Measurements from ENCODE around the gene PPM1L. TPM values are rescaled to one million over a fixed set of nuclear protein-coding genes. Genes with fewer than 3 reads are reported as not detected.

PPM1L gene
- total RNA-seq, 1 donor from 2014 or later, result 12.2 TPM

- Mint-ChIP-seq H3K4me1 (ENCODE audit: unreplicated experiment) (peaks cover 13% of the 10 kb centered on the region), H3K36me3 (ENCODE audit: low read depth, unreplicated experiment) (no peaks in the 10 kb centered on the region), H3K27me3 (ENCODE audit: unreplicated experiment) (peaks cover 1% of the 10 kb centered on the region), H3K9me3 (ENCODE audit: unreplicated experiment) (no peaks in the 10 kb centered on the region), H3K27ac (ENCODE audit: unreplicated experiment) (no peak overlapping the region), H3K4me3 (ENCODE audit: unreplicated experiment) (no peak overlapping the region)
- no peak for DNase-seq (ENCODE audit: low spot score)
- no peak for TF ChIP-seq CTCF (IDR thresholded peaks at IDR 0.05; ENCODE audit: unreplicated experiment)
These were observed 175.4 kb downstream of the PPM1L start for GRCh38 chr3:160931474-160931873.

- Mint-ChIP-seq H3K27me3 (ENCODE audit: unreplicated experiment) (no peaks in the 10 kb centered on the region), H3K4me3 (ENCODE audit: unreplicated experiment) (no peak overlapping the region), H3K27ac (ENCODE audit: unreplicated experiment) (no peak overlapping the region), H3K9me3 (ENCODE audit: unreplicated experiment) (no peaks in the 10 kb centered on the region), H3K4me1 (ENCODE audit: unreplicated experiment) (no peaks in the 10 kb centered on the region), H3K36me3 (ENCODE audit: low read depth, unreplicated experiment) (peaks cover 4% of the 10 kb centered on the region)
- no peak for DNase-seq (ENCODE audit: low spot score)
- TF ChIP-seq CTCF (IDR thresholded peaks at IDR 0.05; ENCODE audit: unreplicated experiment), result no peak
These were observed 179.5 kb downstream of the PPM1L start for GRCh38 chr3:160935413-160936095.

- H3K36me3 Mint-ChIP-seq (ENCODE audit: low read depth, unreplicated experiment), result peaks cover 4% of the 10 kb centered on the region
- TF ChIP-seq CTCF (IDR thresholded peaks at IDR 0.05; ENCODE audit: unreplicated experiment), result peak; percentile 78
- peak; percentile 74 for DNase-seq (ENCODE audit: low spot score)
- H3K4me3 Mint-ChIP-seq (ENCODE audit: unreplicated experiment), result no peak overlapping the region
- H3K27ac Mint-ChIP-seq (ENCODE audit: unreplicated experiment), result no peak overlapping the region
- no peaks in the 10 kb centered on the region for H3K9me3 Mint-ChIP-seq (ENCODE audit: unreplicated experiment)
- no peaks in the 10 kb centered on the region for H3K4me1 Mint-ChIP-seq (ENCODE audit: unreplicated experiment)
- no peaks in the 10 kb centered on the region for H3K27me3 Mint-ChIP-seq (ENCODE audit: unreplicated experiment)
These were observed 186.0 kb downstream of the PPM1L start for GRCh38 chr3:160941885-160942494.

- Mint-ChIP-seq H3K4me3 (ENCODE audit: unreplicated experiment) (no peak overlapping the region), H3K4me1 (ENCODE audit: unreplicated experiment) (no peaks in the 10 kb centered on the region), H3K27ac (ENCODE audit: unreplicated experiment) (no peak overlapping the region), H3K36me3 (ENCODE audit: low read depth, unreplicated experiment) (peaks cover 4% of the 10 kb centered on the region), H3K27me3 (ENCODE audit: unreplicated experiment) (no peaks in the 10 kb centered on the region), H3K9me3 (ENCODE audit: unreplicated experiment) (no peaks in the 10 kb centered on the region)
- no peak for TF ChIP-seq CTCF (IDR thresholded peaks at IDR 0.05; ENCODE audit: unreplicated experiment)
- DNase-seq (ENCODE audit: low spot score), result no peak
These were observed 188.0 kb downstream of the PPM1L start for GRCh38 chr3:160943996-160944395.

- DNase-seq (ENCODE audit: low spot score), result no peak
- Mint-ChIP-seq H3K4me1 (ENCODE audit: unreplicated experiment) (no peaks in the 10 kb centered on the region), H3K36me3 (ENCODE audit: low read depth, unreplicated experiment) (no peaks in the 10 kb centered on the region), H3K4me3 (ENCODE audit: unreplicated experiment) (no peak overlapping the region), H3K27ac (ENCODE audit: unreplicated experiment) (no peak overlapping the region), H3K27me3 (ENCODE audit: unreplicated experiment) (no peaks in the 10 kb centered on the region), H3K9me3 (ENCODE audit: unreplicated experiment) (no peaks in the 10 kb centered on the region)
- TF ChIP-seq CTCF (IDR thresholded peaks at IDR 0.05; ENCODE audit: unreplicated experiment), result no peak
These were observed 189.3 kb downstream of the PPM1L start for GRCh38 chr3:160945336-160945735.

Data from endothelial cell (in vitro differentiated cells).